ENCODE measurements around the gene COPZ2.

DNA sequence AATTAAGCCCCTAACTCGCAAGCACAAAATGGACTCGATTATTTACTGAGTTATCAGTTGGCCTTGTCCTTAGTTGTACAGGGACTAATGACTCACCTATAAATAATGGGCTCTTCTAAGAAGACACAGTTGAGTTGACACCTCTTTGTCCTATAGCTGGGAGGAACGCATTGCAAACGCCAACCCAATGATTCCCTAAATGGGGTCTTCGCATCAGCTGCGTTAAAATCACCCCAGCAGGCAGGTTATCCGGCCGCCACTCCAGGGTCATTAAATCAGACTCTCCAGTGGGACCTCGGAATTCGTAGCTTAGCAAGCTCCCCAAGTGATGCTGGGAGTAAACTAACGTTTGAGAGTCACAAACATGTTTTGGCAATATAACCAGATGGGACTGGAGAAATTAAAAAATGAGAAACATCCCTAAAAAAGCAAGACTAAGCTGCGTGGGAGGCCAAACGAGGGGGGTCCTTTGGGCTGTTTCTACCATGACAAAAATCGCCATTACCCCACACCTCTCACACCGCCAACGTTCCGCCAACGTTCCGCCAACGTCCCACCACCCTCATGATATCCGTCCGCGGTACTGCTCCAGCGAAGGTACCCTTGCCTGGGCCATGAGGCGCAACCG lies 9.6 kb upstream of the COPZ2 start:
- TF ChIP-seq EZH2 (IDR thresholded peaks at IDR 0.05; ENCODE audit: borderline replicate concordance, low read length) = no peak
- TF ChIP-seq, protein P1, sequence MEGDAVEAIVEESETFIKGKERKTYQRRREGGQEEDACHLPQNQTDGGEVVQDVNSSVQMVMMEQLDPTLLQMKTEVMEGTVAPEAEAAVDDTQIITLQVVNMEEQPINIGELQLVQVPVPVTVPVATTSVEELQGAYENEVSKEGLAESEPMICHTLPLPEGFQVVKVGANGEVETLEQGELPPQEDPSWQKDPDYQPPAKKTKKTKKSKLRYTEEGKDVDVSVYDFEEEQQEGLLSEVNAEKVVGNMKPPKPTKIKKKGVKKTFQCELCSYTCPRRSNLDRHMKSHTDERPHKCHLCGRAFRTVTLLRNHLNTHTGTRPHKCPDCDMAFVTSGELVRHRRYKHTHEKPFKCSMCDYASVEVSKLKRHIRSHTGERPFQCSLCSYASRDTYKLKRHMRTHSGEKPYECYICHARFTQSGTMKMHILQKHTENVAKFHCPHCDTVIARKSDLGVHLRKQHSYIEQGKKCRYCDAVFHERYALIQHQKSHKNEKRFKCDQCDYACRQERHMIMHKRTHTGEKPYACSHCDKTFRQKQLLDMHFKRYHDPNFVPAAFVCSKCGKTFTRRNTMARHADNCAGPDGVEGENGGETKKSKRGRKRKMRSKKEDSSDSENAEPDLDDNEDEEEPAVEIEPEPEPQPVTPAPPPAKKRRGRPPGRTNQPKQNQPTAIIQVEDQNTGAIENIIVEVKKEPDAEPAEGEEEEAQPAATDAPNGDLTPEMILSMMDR (conservative IDR thresholded peaks at IDR 0.05 in 1 of 2, IDR thresholded peaks at IDR 0.05 in 1 of 2; ENCODE audit: extremely low read depth in 1 of 2, insufficient read depth in 1 of 2, low read depth in 1 of 2, low read length in 2 of 2) = no peak
